Measurements from ENCODE around the gene TBC1D22B. TPM values are rescaled to one million over a fixed set of nuclear protein-coding genes. Genes with fewer than 3 reads are reported as not detected.

The TBC1D22B gene
- total and polyA plus RNA-seq, 9 of the 15 experiments (the other 6 are each of a cell fraction or from before 2014, with no cell fraction given): 4.8 to 24.2 (median 13.5) TPM

- TF ChIP-seq ESRRB (CRISPR knock-in tag; IDR thresholded peaks at IDR 0.05; ENCODE audit: borderline replicate concordance) (no peak), HLTF (IDR thresholded peaks at IDR 0.05) (peak; percentile 98), DDX20 (tag; IDR thresholded peaks at IDR 0.05; ENCODE audit: low read depth) (peak; percentile 67; the same call in 1 of the 2 replicates), ZNF253 (CRISPR knock-in tag; conservative IDR thresholded peaks at IDR 0.05) (no peak), ZNF668 (CRISPR knock-in tag; IDR thresholded peaks at IDR 0.05) (peak; percentile 89; the same call in 1 of the 2 replicates), TAF15 (IDR thresholded peaks at IDR 0.05; ENCODE audit: low read depth, low read length) (no peak), YBX1 (IDR thresholded peaks at IDR 0.05) (no peak), ZSCAN32 (CRISPR knock-in tag; IDR thresholded peaks at IDR 0.05) (no peak), KDM2B (CRISPR knock-in tag; IDR thresholded peaks at IDR 0.05) (no peak), KLF6 (CRISPR knock-in tag; IDR thresholded peaks at IDR 0.05; ENCODE audit: borderline replicate concordance) (peak; percentile 97), SRSF1 (IDR thresholded peaks at IDR 0.05; ENCODE audit: low read depth, low read length) (no peak), BCL6 (CRISPR knock-in tag; IDR thresholded peaks at IDR 0.05) (peak; percentile 92), EHMT2 (IDR thresholded peaks at IDR 0.05) (no peak), NFE2 (IDR thresholded peaks at IDR 0.05; ENCODE audit: low read depth) (peak; percentile 87), ZNF143 (CRISPR knock-in tag; IDR thresholded peaks at IDR 0.05) (no peak), SOX6 (IDR thresholded peaks at IDR 0.05) (peak; percentile 99), GABPB2 (CRISPR knock-in tag; conservative IDR thresholded peaks at IDR 0.05) (no peak), E2F3 (CRISPR knock-in tag; IDR thresholded peaks at IDR 0.05) (peak; percentile 79; the same call in 1 of the 2 replicates), CTBP1 (IDR thresholded peaks at IDR 0.05; ENCODE audit: borderline replicate concordance) (peak; percentile 99), TBP (optimal IDR thresholded peaks at IDR 0.05; ENCODE audit: low read depth, low read length) (peak; percentile 37), MLX (CRISPR knock-in tag; conservative IDR thresholded peaks at IDR 0.05) (no peak)
- TF ChIP-seq, protein P1, sequence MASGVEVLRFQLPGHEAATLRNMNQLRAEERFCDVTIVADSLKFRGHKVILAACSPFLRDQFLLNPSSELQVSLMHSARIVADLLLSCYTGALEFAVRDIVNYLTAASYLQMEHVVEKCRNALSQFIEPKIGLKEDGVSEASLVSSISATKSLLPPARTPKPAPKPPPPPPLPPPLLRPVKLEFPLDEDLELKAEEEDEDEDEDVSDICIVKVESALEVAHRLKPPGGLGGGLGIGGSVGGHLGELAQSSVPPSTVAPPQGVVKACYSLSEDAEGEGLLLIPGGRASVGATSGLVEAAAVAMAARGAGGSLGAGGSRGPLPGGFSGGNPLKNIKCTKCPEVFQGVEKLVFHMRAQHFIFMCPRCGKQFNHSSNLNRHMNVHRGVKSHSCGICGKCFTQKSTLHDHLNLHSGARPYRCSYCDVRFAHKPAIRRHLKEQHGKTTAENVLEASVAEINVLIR (CRISPR knock-in tag; IDR thresholded peaks at IDR 0.05): peak; percentile 73; the same call in 1 of the 2 replicates
- TF ChIP-seq, protein P2, sequence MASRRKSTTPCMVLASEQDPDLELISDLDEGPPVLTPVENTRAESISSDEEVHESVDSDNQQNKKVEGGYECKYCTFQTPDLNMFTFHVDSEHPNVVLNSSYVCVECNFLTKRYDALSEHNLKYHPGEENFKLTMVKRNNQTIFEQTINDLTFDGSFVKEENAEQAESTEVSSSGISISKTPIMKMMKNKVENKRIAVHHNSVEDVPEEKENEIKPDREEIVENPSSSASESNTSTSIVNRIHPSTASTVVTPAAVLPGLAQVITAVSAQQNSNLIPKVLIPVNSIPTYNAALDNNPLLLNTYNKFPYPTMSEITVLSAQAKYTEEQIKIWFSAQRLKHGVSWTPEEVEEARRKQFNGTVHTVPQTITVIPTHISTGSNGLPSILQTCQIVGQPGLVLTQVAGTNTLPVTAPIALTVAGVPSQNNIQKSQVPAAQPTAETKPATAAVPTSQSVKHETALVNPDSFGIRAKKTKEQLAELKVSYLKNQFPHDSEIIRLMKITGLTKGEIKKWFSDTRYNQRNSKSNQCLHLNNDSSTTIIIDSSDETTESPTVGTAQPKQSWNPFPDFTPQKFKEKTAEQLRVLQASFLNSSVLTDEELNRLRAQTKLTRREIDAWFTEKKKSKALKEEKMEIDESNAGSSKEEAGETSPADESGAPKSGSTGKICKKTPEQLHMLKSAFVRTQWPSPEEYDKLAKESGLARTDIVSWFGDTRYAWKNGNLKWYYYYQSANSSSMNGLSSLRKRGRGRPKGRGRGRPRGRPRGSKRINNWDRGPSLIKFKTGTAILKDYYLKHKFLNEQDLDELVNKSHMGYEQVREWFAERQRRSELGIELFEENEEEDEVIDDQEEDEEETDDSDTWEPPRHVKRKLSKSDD (conservative IDR thresholded peaks at IDR 0.05; ENCODE audit: low read length): no peak
Measured at GRCh38 chr6:37302086-37302686, 44.6 kb downstream of the TBC1D22B start (continued).
